ENCODE measurements around the gene SEC63. TPM values are rescaled to one million over a fixed set of nuclear protein-coding genes. Genes with fewer than 3 reads are reported as not detected.
"Not testable (repeated sequence)": the region's sequence is repeated elsewhere in the genome, so short reads cannot be mapped to it uniquely, and the experiment has no call there.

Gene SEC63
- total RNA-seq, 1 donor from 2014 or later: 52.9 TPM

DNA sequence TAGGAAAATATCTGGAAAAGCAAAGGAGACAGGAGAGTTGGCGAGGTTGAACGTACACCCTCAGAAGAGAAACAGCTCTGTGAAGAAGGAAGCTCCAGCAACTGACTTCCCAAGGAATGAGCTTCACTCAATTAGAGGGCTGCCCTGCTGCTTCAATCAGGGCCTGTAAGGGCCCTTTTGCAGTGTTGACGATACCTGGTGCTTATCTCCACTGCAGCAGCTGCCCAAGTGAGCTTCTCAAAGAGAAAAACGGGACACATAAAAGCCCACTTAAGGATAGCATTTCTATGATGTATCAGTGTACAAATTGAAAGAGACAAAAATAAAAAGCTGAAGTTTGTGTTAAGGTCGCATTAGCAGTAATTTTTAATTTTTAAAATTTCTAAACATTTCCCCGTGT lies 16.4 kb downstream of the SEC63 start:
- intact Hi-C loops (cut with DNase I): no loop called here
- no peak for ATAC-seq
- DNase-seq (ENCODE audit: missing footprints): no peak

DNA sequence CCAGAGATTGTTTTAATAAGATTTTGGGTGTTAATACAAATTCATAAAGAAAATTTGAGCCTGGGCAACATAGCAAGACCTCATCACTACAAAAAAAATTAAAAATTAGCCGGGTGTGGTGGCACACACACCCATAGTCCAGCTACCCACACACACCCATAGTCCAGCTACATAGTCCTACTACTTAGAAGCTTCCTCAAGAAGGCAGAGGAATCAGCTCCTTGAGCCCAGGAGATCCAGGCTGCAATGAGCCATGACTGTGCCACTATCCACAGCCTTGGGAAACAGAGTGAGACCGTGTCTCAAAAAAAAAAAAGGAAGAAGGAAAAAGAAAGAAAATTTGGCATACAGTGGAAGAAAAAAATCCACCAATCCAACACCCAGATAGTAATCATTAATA lies 16.8 kb downstream of the SEC63 start:
- intact Hi-C loops (cut with DNase I): no loop called here
- DNase-seq (ENCODE audit: missing footprints) (no peak), ATAC-seq (no peak)

DNA sequence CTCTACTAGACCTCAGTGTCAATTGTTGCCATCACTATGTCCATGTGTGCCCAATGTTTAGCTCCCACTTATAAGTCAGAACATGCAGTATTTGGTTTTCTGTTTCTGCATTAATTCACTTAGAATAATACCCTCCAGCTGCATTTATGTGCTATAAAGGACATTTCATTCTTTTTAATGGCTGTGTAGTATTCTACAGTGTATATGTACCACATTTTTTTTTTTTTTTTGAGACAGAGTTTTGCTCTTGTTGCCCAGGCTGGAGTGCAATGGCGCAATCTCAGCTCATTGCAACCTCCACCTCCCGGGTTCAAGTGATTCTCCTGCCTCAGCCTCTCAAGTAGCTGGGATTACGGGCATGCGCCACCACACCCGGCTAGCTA lies 21.1 kb downstream of the SEC63 start:
- intact Hi-C loops (cut with DNase I); DNase-seq (ENCODE audit: missing footprints); ATAC-seq: not testable (repeated sequence)

DNA sequence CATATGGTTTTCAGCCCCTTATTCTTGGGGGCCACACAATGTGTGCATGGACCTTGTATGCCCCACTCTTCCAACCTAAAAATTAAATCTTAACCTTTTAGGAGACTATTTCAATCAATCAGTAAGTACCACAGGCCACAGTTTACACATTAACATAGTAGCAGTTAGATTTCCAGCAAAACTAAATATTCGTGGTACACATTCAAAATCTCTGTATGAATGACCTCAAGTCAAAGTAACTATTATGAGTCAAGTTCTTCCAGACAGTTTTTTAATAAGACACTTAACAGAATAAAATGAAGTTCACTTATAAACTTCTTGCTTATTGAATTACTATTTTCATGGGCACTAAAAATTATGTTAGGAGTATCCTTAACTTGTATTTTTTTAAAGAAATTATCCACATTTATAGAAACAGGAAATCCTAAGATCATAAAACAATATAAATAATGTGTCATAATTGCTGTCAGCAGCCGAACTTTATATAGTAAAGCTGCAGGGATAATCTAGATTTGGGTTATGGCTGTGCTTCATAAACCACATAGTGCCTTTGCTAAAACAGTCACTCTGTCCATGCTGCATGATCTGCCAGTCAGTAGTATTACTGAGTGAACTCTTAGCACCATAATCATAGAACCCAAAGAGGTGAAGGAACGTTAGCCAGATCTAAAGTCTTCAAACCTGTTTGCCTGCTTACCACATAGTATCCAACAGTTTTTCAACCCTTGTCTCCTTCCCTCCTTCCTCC lies 21.7 kb downstream of the SEC63 start:
- intact Hi-C loops (cut with DNase I): no loop called here
- DNase-seq (ENCODE audit: missing footprints) (no peak), ATAC-seq (no peak)

DNA sequence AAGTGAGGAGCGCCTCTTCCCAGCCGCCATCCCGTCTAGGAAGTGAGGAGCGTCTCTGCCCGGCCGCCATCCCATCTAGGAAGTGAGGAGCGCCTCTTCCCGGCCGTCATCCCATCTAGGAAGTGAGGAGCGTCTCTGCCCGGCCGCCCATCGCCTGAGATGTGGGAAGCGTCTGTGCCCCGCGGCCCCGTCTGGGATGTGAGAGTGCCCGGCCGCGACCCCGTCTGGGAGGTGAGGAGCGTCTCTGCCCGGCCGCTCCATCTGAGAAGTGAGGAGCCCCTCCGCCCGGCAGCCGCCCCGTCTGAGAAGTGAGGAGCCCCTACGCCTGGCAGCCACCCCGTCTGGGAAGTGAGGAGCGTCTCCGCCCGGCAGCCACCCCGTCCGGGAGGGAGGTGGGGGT lies 23.8 kb downstream of the SEC63 start:
- intact Hi-C loops (cut with DNase I); ATAC-seq; DNase-seq (ENCODE audit: missing footprints): not testable (repeated sequence)

DNA sequence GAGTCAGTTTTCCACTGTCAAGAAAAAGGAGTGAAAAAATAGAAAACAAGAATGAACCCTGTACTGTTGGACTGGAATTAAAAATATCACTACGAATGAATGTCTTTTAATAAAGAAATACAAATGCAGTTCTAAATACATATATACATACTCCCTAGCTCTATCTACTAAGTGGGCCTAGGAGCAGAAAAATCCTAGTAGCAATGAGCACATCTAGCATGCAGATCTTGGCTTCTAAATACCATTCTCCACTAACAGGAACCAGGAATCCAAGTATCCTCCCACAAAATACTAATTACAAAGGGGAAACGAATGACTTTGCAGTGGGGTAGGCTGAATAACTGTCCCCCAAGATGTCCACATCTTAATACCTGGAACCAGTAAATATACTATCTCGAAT lies 25.4 kb downstream of the SEC63 start:
- DNase-seq (ENCODE audit: missing footprints) (no peak), ATAC-seq (no peak)
- intact Hi-C loops (cut with DNase I): no loop called here

DNA sequence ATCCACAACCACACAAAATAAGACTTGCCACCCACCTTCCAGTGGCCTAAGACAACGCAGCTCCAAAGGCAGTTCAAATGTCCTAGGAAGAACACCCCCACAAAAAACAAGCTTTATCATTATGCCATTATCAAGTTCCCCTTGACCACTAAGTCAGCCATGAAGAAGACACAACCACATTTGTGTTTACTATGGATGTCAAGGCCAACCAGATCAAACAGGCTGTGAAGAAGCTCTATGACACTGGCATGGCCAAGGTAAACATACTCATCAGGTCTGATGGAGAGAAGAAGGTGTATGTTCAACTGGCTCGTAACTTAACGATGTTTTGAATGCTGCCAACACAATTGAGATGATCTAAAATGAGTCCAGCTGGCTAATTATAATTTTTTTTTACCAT lies 26.1 kb downstream of the SEC63 start:
- no peak for DNase-seq (ENCODE audit: missing footprints)
- no peak for ATAC-seq
- intact Hi-C loops (cut with DNase I): no loop called here

DNA sequence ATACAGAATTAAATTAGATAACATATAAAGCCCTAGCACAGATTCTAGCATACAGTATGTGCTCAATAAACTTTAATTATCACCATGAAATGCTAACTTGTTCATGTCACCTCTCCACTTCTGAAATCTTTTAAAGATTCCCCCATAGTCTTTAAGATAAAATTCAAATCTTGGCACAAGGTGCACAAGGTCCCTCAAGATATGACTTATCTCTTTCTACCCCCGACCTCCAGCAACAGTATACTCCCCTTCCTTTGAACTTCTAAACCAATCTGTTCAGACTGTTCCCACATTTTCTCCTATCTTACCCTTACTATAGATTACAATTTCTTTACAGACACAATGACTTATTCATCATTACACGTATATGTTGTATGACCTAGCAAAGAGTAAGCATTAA lies 29.0 kb downstream of the SEC63 start:
- no peak for ATAC-seq

DNA sequence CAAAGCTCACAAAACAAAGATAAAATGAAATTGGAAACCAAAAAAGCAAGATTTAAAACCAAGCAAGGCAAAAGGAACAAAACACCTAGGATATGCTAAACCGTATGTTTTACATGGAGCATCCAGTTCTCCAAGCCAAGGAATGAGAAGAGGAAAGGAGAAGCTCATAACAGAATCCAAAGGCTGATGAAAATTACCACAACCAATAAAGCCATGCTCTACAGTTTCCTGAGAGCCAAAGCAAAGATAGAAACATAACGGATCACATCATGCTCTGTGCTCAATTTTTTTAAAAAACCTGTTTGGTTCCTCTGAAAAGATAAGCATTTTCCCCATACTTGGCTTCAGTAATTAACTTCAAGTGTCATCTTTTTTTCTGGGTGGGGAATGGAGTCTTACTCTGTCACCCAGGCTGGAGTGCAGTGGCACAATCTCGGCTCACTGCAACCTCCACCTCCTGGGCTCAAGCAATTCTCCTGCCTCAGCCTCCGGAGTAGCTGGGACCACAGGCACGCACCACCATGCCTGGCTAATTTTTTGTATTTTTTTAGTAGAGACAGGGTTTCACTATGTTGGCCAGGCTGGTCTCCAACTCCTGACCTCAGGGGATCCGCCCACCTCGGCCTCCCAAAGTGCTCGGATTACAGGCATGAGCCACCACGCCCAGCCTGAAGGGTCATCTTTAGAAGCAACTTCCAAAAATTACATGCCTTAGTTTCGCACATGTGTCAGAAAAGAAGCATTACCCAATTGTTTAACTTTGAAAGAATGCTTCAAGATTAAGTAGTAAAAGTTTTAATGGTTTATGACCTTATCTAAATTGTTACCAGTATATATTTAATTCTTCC lies 31.1 kb downstream of the SEC63 start:
- DNase-seq (ENCODE audit: missing footprints); intact Hi-C loops (cut with DNase I); ATAC-seq: not testable (repeated sequence)

More for the DNA sequence above, 29.0 kb downstream of the SEC63 start:
- no peak for DNase-seq (ENCODE audit: missing footprints)
- intact Hi-C loops (cut with DNase I): no loop called here

DNA sequence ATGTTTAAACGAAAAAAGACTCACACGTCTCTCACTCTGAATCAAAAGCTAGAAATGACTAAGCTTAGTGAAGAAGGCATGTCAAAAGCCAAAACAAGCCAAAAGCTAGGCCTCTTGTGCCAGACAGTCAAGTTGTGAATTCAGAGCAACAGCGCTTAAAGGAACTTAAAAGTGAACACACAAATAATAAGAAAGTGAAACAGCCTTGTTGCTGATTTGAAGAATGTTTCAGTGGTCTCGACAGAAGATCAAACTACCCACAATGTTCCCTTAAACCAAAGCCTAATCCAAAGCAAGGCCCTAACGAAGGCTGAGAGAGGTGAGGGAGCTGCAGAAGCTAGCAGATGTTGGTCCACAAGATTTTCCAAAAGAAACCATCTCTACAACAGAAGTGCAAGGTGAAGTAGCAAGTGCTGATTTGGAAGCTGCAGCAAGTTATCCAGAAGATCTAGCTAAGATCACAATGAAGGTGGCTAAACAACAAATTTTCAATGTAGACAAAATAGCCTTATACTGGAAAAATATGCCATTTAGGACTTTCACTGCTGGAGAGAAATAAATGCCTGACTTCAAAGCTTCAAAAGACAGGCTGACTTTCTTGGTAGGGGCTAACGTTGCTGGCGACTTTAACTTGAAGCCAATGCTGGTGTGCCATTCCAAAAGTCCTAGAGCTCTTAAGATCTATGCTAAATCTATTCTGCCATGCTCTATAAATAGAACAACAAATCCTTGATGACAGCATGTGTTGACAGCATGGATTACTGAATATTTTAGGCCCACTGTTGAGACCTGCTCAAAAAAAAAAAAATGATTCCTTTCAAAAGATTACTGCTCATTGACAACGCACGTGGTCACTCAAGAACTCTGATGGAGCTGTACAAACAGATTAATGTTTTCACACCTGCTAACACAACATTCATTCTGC lies 40.3 kb downstream of the SEC63 start:
- intact Hi-C loops (cut with DNase I): no loop called here
- no peak for ATAC-seq
- DNase-seq (ENCODE audit: missing footprints): no peak

DNA sequence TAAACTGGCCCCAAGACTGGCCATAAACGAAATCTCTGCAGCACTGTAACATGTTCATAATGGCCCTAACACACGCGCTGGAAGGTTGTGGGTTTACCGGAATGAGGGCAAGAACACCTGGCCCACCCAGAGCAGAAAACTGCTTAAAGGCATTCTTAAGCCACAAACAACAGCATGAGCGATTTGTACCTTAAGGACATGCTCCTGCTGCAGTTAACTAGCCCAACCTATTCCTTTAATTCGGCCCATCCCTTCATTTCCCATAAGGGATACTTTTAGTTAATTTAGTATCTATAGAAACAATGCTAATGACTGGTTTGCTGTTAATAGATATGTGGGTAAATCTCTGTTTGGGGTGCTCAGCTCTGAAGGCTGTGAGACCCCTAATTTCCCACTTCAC lies 41.0 kb downstream of the SEC63 start:
- intact Hi-C loops (cut with DNase I); DNase-seq (ENCODE audit: missing footprints); ATAC-seq: not testable (repeated sequence)

DNA sequence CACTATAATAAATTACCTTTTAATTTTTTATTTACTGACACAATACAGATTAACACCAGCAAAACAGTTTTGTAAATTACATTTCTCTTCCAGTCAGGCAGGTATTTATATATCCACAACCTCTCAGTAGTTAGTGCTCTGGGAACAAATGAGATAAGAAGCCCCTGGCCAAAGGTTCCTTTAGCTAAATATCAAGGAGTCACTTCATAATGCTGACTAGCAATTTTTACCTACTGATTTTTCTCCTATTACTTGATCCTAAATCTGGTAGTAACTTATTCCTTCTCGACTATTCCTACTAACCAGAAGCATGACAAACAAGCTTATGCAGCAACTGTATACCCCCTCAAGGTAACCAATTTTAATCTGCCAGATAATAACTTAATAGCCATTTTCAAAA lies 46.3 kb downstream of the SEC63 start:
- intact Hi-C loops (cut with DNase I): no loop called here
- ATAC-seq: no peak
- DNase-seq (ENCODE audit: missing footprints): no peak

DNA sequence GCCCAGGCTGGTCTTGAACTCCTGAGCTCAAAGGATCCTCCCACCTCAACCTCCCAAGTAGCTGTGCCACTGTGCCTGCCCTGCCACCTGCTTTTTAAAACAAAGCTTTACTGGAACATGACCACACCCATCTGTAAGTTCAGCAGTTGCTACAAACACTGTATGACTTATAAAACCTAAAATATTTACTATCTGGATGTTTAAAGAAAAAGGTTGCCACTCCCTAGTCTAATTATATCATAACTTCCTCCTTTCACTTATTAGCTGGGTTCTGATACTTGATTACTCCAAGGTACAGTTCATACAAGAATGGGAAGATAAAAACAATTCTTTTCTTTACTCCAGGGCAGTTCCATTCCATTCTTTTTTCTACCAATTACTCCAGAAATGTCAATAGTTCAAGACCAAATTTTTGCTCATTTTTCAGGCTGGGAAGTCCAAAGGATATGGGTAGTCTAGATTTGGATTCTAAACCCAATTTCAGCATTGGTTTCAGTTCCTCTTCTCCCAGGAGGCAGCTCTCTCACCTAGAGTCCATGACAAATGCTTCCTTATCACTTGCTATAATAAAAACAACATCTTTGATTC lies 63.1 kb downstream of the SEC63 start:
- no peak for DNase-seq (ENCODE audit: missing footprints)
- intact Hi-C loops (cut with DNase I): no loop called here

DNA sequence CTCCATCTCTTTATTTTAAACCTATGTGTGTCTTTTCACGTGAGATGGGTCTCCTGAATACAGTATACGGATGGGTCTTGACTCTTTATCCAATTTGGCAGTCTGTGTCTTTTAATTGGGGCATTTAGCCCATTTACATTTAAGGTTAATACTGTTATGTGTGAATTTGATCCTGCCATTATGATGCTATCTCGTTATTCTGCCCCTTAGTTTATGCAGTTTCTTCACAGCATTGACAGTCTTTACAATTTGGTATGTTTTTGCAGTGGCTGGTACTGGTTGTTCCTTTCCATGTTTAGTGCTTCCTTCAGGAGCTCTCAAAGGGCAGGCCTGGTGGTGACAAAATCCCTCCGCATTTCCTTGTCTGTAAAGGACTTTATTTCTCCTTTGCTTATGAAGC lies 67.6 kb downstream of the SEC63 start:
- DNase-seq (ENCODE audit: missing footprints); intact Hi-C loops (cut with DNase I); ATAC-seq: not testable (repeated sequence)

More for the DNA sequence above, 63.1 kb downstream of the SEC63 start:
- no peak for ATAC-seq

DNA sequence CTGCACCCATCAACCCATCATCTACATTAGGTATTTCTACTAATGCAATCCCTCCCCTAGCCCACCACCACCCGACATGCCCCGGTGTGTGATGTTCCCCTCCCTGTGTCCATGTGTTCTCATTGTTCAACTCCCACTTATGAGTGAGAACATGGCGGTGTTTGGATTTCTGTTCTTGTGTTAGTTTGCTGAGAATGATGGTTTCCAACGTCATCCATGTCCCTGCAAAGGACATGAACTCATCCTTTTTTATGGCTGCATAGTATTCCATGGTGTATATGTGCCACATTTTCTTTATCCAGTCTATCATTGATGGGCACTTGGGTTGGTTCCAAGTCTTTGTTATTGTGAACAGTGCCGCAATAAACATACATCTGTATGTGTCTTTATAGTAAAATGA lies 72.1 kb downstream of the SEC63 start:
- ATAC-seq; intact Hi-C loops (cut with DNase I): not testable (repeated sequence)

DNA sequence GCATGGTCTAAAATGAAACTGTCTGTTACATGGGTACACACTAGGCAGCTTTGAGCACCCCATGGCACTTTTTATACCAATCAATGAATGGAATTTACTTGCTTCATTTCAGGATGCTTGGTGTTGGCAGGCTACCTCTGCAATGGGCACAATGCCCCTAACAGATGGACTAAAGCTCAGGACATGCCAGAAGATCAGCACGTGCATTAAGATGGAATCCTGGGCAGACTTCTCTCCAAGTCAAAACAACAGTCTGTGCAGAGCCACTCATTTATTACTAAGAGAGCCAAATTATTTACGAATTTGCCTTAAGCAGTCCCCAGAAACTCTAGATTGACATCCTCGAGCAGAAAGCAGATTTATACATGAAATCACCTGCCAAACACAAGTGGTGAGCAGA lies 78.1 kb downstream of the SEC63 start:
- intact Hi-C loops (cut with DNase I): no loop called here
- ATAC-seq: no peak
- DNase-seq (ENCODE audit: missing footprints): no peak

More for the DNA sequence above, 72.1 kb downstream of the SEC63 start:
- DNase-seq (ENCODE audit: missing footprints): not testable (repeated sequence)

DNA sequence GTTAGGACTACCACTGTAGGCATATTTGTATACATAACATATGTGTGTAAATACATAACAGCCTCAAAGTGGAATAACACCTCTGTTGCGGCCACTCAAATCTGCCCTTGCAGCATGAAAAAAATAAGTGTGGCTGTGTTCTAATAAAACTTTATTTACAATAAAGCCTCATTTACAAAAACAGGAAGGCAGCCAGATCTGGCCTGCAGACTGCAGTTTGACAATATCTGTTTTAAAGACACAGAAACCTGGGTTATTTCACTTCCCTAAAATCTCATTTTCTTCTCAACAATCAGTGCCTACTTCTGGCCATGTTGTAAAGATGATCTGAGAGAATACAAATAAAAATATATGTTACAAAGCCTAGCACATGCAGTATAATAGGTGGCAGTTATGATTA lies 80.0 kb downstream of the SEC63 start:
- intact Hi-C loops (cut with DNase I): no loop called here
- DNase-seq (ENCODE audit: missing footprints): no peak
- ATAC-seq: no peak

DNA sequence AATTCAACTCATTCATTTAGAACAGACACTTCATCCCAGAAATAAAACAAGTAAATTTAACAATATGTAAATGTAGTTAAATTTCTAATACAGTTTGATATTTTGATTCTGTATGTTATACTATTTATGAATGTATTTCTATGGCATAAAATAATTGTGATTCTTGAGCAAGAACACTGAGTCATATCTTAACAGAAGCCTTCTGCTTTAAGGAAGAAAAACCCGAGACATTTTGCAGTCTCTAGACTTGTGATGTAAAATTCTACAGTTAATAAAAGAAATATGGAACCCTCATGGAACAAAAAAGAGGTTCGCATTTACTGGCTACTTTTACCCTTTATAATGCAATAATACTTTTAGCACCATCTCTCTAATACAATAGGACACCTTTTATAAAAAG lies 86.0 kb downstream of the SEC63 start:
- ATAC-seq (no peak), DNase-seq (ENCODE audit: missing footprints) (no peak)
- intact Hi-C loops (cut with DNase I): no loop called here

DNA sequence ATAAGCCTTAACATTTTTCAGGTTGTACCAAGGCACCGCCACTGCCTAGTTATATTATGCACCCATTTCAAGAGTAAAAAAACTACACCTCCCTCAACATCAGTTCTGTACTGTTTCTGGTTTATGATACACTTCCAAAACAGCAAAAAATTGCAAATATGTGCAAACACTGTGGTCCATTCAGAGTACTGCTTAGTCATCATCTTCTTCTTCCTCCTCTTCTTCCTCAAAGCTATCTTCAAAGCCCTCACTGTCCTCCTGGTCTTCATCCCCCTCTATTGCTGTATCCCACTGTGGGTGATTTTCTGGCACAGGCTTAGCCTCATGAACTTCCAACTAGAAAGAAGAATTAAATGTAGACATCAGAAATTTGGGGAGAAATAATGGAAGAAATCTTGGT lies 86.5 kb downstream of the SEC63 start:
- DNase-seq (ENCODE audit: missing footprints); intact Hi-C loops (cut with DNase I); ATAC-seq: not testable (repeated sequence)
